ENCODE data around the gene OSM. TPM values are rescaled to one million over a fixed set of nuclear protein-coding genes. Genes with fewer than 3 reads are reported as not detected.

OSM gene
- total and polyA plus RNA-seq, 2 donors (not counting 3 experiments of a cell fraction or from before 2014, with no cell fraction given), result not detected

DNA sequence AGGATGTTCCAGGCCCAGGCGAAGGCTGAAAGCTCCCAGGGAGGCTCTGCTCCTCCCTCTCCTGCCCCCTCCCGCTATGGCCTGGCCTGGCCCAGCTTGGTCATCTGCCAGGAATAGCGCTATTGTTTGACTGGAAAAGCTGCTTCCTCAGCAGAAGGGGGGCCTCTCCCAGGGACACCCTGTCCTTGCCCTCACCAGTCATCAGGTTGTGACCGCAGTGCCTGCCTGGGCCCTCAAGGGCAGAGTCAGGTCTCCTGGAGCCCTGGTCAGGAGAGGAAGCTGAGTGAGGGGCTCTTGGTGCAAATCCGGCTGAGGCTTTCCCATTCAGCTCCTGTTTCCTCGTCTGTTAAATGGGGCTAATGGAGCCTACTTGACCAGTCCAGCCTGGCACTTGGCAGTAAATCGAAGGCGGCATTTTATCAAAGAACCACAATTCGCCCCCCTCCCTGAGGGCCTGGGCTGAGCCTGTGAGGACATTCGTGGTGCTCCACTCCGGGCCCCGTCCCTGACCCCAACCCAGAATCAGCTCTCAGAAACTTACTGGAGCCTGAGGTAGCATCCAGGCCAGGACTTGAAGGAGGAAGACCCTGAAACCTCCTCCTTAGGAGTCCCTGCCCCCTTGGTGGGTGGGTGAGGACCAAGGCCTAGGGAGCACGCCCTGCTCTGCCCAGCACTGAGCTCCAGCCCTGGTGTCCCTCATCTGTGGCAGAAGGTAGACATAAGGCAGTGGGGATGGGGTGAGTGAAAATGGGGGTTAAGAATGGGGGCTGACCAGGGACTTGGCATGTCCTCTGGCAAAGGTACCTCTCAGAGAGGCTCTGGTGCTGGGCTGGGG lies 24.6 kb upstream of the OSM start:
- no peaks in the 10 kb centered on the region for H4K20me1 ChIP-seq (replicated peaks; ENCODE audit: control insufficient read depth, extremely low read depth, insufficient read depth, low read length)
- dilution Hi-C loops (cut with MboI; ENCODE audit: extremely low pct_ligation_motif_present, low sequenced_read_pairs) (no loop called here), intact Hi-C loops (cut with micrococcal nuclease) (loop anchor here (1.0 kb wide), 1 partner anchor 14 kb away; no protein-coding TSS in a partner anchor)
- H3K27ac ChIP-seq (ENCODE audit: insufficient read depth, low read depth, low read length), result peak overlapping the region; percentile 51
- peaks cover 28% of the 10 kb centered on the region for H3K4me1 ChIP-seq (ENCODE audit: control insufficient read depth, extremely low read depth, insufficient read depth, low read length)
- no peak overlapping the region for H3K4me3 ChIP-seq (replicated peaks in 1 of 3; ENCODE audit: insufficient read depth in 1 of 3, low read depth in 1 of 3, low read length in 3 of 3)
- FAIRE-seq, result peak; percentile 97
- DNase-seq (ENCODE audit: low read depth, low spot score), result peak; percentile 95
- H3K9me1 ChIP-seq (replicated peaks; ENCODE audit: control insufficient read depth, extremely low read depth, insufficient read depth, low read length), result no peaks in the 10 kb centered on the region
- TF ChIP-seq POLR2AphosphoS5 (IDR thresholded peaks at IDR 0.05; ENCODE audit: insufficient read depth, low read depth, low read length) (peak; percentile 86), JUN (IDR thresholded peaks at IDR 0.05; ENCODE audit: borderline replicate concordance, insufficient read depth, insufficient read length, low read depth) (no peak), GATA2 (IDR thresholded peaks at IDR 0.05; ENCODE audit: insufficient read depth, insufficient read length, low read depth, low read length) (no peak), MYC (IDR thresholded peaks at IDR 0.05; ENCODE audit: low read depth, low read length) (no peak), POLR2A (IDR thresholded peaks at IDR 0.05; ENCODE audit: low read depth, low read length) (peak; percentile 32)
- no TSS peak for BruUV-seq (replicated peaks)
- H3K9ac ChIP-seq (replicated peaks; ENCODE audit: extremely low read depth, insufficient read depth, low read length), result peak overlapping the region; percentile 36
- H3K9me3 ChIP-seq (replicated peaks; ENCODE audit: control insufficient read depth, insufficient read depth, low read length), result no peaks in the 10 kb centered on the region
- H3K36me3 ChIP-seq (ENCODE audit: control insufficient read depth in 2 of 2, extremely low read depth in 1 of 2, insufficient read depth in 2 of 2, low read length in 2 of 2), result peaks cover 0 to 15% of the 10 kb centered on the region in 2 experiments
- no peaks in the 10 kb centered on the region for H3K79me2 ChIP-seq (ENCODE audit: control insufficient read depth, insufficient read depth, low read length)
- no peaks in the 10 kb centered on the region for H3K27me3 ChIP-seq (ENCODE audit: control insufficient read depth in 2 of 2, insufficient read depth in 2 of 2, low read length in 2 of 2)
- POLR2A ChIA-PET, result interaction anchor here (0.6 to 1.4 kb wide), 5 partner anchors 14 to 65 kb away, joined by 3 to 9 read pairs (median 4); partner anchors contain the start of genes CCDC157, SF3A1 and TBC1D10A
- H2AFZ ChIP-seq (ENCODE audit: low read depth, low read length), result peak overlapping the region; percentile 16
- no peak overlapping the region for H3K4me2 ChIP-seq (ENCODE audit: insufficient read depth, low read length)
- CTCF ChIA-PET, result interaction anchor here (0.7 to 2.1 kb wide), 13 partner anchors 8 to 100 kb away, joined by 3 to 22 read pairs (median 4); partner anchors contain the start of genes CCDC157, RNF215, SF3A1 and TBC1D10A

Measured in endothelial cell of umbilical vein (primary cell).